HG03025 (cell line): ENCODE data around the gene NPR3.

Source experiments
- ATAC-seq: cut with Tn5 transposase; IDR thresholded peaks from one replicate; pipeline ENCODE4 v1.9.1; 2021; ENCODE audit warnings: mild to moderate bottlenecking, moderate library complexity; ENCODE audit not compliant: unreplicated experiment, low FRiP score

Gene NPR3

DNA sequence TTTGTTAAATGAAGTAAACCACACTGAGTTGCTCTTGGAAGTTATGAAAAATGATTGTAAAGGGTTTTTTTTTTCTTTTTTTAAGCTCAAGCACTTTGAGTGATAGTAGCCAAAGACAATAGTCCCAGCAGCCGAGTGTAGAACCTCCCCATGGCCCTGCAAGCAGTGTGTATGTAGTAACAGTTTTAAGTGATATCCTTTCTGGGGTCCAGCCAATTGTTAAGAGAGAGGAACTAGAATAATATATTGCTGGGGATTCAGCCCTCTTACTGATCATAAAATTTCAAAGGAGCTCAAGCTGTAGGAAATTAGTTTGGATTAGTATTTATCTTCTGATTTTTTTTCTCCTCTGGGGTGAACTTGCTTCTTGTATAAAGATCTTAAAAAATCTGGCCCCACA lies 43.2 kb downstream of the NPR3 start:
- ATAC-seq, result no peak

DNA sequence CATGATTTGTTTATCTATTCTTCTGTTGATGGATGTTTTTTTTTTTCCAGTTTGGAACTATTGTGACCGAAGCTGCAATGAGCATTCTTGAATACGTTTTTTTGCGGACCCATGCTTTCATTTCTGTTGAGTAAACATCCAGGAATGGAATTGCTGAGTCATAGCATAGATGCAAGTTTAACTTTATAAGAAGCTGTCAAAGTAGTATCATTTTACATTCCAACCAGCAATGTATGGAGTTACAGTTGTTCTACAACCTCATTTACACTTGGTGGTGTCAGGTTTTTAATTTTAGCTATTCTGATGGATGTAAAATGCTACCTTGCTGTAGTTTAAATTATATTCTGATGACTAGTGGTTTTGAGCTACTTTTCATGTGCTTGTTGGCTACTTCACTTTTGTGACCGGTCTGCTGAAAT lies 49.0 kb downstream of the NPR3 start:
- no peak for ATAC-seq

DNA sequence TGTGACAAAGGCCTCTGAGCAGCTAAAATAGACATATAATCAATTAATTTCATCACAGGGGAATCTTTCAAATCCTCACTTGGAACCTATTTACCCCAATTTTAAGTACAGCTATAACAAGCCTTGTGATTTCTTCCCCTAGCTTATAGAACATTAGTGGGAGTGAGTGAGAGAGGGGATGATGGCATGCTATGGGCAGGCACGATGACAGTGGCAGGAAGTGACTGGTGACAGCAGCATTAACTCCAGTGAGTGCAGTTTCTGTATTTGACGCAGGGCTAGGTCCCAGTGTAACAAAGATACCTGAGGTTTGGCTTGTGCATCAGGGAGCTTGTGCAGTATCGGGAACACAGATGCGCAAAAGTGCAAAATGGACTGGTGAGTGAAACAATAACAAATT lies 54.1 kb downstream of the NPR3 start:
- ATAC-seq, result no peak

DNA sequence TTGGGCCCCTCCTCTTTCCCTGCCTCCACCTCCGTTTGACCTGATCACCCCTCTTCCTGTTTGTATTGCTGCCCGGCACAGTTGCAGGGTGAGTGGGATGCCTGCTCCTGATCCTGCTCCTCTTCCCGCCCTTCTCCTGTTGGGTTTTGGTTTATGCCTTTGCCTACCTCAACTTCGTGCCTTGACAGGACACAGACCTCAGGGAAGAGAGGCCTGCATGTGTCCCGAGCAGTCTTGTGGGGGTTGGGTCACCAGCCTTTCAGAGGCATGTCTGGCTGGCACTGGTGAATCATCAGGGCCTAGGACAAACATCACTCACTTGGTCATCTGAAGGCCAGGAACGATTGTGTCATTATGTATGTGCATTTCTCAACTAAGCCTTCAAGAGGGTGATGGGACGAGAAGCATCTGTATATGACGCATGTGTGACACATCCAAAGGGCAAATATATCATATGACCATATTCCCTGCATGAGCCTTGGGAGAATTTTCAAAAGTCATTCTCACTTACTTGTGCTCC lies 56.9 kb downstream of the NPR3 start:
- ATAC-seq, result no peak

DNA sequence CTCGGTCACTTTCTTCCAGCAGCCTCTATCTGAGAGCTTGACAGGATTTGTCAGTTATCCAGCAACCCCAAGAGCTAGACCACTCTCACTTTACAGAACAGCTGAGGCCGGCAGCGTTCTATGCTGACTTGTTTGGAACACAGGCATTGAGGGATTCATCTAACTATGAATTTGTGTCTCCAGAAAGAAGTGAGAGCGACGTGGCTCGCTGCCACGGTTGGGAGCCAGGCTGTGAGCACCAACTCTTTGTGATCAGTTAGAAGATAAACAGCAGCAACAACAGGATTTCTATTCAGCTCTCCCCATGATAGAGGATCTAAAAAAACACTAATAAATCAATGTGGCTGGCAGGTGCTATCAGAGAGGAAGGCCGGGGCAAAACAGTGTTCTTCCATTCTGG lies 58.6 kb downstream of the NPR3 start:
- no peak for ATAC-seq

DNA sequence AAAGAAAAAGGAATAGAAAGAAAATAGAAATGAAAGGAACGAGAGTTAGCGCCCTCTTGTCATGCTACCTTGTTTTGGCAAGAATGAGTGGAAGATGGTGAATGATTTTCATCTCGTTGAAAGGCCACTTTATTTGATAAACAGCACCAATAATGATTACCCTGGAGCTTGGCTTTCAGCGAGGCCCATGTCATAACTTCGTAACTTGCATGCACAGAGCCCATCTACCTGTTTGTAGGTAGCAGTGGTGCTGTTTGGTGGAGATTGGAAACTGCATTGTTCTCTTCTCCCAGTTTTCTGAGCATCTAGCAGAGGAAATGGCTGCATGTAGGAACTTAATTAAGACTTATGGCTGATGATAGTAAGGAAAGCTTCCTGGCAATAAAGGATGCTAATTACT lies 59.3 kb downstream of the NPR3 start:
- no peak for ATAC-seq

DNA sequence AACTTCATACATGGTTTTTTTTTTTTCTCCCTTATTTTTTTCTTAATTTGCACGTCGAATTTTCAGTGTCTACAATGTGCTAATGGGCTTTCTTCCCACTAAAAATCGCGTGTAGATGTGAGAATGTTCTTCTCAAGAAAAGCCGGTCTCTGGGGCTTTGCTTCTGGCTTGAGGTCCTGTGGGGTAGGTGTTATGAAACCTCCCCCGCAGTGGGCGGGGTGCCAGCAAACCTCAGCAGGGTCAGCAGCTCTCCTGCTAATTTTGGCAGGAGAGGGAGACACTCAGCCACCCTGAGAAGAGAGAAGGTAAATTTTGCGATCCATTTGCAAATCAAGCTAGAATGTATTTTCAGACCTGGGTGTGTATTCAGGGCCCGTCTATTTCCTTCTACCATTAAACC lies 59.9 kb downstream of the NPR3 start:
- ATAC-seq, result no peak

DNA sequence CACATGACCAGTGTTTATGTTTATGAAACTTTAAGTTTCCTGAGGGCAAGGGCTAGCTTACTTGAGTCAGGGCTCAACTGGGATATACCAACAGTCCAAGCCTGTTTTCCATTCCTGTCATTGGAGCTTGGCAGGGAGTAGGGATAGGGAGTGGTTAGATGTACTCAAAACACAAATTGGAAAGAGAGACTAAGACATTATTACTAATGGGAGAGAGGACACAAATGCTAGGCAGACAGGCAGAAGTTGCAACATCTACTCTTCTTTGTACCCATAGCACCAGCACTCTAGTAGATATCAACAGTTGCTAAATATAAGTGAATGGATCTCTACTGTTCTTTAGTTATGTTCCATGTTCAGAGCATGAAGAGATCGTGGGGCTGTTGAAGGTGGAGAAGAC lies 62.8 kb downstream of the NPR3 start:
- ATAC-seq, result no peak

DNA sequence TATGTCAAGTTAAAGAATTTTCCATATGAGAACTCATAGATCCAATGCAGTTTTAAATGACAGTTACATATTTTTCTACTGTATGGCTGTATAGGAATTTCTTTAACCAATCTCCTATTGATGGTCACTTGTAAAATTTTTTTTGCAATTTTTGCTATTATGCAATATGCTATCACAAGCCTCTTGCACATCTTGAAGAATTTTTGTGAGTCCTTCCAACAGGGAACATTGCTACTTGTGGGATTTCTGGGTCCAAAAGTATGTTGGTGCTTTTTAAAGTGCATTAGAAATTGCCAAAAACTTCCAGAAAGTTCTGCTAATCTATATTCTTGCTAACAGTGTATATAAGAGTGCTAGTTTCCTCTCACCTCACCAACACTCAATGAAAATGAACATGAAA lies 65.1 kb downstream of the NPR3 start:
- ATAC-seq, result no peak

DNA sequence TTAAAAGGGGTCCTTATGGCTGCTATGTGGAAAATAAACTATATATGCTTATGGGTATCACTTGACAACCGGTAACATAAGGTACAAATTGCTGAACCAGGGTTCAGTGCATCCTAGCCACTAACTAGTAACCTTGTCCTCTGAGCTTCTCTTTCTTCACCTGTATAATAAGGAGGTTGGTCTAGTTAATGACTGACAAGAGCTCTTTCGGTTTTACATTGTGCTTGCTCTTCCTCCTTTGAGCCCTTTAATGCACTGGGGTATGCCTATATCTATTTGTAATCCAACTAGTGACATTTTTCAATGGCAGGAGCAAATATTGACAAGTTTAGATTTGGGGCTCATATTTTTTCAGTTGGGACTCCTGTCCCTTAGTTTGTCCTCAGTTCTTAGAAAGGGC lies 66.1 kb downstream of the NPR3 start:
- ATAC-seq, result no peak

DNA sequence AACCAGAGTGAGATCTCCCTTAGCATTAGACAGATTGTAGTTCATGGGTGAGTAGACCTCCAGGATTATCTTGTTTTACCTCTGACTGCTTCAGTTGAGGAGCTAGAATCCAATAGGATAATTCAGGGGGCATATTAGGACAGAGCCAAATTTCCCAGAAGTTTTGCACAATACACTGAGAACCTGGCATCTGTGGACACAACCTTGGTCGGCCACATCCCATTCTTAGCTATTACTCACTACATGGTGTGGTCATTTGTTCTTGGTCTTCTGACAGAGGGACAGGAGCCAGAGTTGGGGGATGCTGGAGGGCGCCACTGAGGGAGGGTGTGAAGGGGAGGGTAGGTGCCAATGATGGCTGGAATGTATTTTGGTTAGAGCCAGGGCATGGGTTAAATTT lies 66.6 kb downstream of the NPR3 start:
- ATAC-seq, result no peak

DNA sequence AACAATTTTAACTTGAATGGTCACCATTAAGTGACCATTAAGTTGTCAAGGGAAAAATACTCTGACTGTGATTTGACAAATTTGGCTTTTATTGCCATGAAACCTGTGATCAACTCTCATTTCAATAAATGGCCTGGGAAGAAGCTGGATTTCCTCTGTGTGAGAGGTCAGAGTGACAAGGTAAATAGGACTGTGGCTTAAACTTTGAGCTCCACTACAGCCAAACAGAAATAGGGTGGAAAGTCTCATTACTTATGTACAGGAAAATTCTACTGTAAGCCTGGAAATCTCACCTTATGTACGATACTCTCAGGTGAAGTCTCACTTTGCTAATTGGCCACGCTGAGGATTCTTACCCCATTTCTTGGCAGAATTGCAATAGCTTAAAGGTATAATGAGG lies 67.3 kb downstream of the NPR3 start:
- no peak for ATAC-seq

DNA sequence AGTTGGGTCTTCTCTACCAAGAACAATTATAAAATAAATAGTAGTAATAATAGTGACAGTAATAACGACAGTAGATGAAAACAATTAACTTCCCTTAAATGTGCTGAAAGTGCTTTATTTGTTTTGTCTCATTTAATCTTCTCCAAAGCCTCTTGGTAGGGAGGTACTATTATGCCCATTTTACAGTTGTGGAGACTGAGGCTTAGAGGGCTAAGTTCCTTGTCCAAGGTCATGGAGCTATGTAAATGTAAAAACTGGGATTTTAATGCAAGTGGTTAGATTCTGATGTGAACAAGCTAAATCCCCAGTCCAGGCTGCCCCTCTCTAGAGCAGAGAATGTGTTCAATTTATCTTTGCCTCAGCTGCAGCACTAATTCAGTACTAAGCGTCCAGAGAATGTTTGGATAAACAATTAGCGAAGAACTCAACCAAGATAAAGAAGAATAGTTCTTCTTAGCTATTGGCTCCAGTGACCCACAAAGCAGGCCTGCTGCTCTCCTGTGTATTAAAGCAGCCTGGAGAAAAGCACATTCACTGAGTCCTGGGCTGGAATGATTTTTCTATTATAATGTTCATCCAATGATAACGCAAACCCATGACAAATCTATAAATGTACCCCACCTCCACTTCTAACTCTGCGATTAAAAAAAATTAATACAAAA lies 68.8 kb downstream of the NPR3 start:
- no peak for ATAC-seq

DNA sequence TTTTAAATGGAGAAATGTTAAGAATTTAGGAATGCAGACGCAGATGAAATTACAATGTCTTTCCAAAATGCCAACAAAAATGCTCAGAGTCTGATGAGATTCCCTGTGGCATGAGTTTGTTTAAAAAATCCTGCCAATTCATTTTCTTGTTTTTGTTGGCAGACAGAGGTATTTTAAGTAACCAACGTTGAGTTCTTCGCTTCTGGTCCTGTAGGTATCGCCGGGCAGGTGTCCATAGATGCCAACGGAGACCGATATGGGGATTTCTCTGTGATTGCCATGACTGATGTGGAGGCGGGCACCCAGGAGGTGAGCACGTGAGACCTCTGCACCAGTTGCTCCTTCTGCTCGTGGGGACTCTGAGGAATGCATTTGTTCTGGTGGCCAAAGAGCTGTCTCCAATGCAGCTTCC lies 69.4 kb downstream of the NPR3 start:
- no peak for ATAC-seq

DNA sequence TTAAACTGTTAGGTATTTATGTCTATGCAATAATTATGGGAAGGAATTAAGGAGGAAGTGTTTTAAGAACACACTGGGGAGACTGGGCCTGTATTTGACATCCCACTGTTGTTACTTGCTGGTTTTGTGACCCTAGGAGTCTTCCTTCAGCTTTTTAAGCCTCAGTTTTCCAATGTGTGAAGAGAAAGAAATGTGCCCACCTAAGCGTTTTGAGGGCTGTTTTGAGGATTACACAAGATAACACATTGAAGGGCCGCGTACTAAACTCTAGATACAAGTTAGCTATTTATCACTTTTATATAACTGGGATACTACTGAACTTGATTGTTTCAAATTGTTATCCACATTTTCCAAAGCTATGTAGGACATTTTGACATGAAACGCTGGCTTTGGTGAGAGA lies 72.5 kb downstream of the NPR3 start:
- ATAC-seq, result no peak

DNA sequence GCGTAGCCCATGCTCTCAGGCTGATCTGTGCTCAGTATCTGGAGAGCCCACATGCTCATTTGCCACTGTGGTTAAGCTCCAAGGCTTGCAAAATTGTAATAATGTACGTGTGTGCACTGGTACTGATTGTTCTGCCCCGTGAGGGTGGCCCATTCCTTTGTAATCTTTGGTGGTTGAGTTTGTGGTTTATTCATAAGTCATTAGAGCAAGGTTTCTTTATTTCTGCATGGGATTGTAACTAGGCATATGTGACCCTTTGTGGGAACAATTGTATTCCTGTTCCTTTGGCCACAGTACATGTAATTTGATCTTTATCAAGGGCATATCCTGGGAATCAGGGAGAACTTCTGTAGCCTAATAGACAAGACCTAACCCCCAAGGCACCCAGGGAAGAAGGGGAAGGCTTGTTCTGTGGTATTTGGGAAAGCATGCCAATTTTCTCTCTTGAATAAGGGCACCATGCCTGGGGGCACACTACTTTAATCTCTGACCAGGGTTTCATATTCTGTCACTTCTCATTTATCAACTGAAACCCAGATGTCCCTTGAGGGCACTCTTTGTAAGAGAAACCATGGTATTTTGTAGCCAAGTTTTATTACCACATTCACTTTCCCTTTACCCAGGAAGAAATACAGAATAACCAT lies 74.6 kb downstream of the NPR3 start:
- ATAC-seq, result no peak

DNA sequence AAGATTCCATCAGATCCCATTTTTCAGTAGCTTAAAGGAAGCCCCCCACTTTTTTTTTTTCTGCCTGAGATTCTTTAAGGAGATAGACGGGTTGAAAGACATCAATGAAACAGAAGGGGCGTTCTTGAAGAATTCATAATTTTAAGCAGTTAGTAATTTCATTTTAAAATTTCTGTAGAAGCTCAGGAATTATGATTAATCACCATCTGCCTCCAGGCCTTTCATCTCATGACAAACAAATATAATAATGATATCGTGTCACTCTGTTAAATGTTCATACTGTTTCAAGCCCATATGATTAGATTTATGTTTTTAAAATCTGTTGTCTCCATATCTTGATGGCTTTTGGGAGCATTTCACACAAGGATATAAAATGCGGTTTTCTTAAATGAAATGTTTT lies 75.2 kb downstream of the NPR3 start:
- no peak for ATAC-seq

DNA sequence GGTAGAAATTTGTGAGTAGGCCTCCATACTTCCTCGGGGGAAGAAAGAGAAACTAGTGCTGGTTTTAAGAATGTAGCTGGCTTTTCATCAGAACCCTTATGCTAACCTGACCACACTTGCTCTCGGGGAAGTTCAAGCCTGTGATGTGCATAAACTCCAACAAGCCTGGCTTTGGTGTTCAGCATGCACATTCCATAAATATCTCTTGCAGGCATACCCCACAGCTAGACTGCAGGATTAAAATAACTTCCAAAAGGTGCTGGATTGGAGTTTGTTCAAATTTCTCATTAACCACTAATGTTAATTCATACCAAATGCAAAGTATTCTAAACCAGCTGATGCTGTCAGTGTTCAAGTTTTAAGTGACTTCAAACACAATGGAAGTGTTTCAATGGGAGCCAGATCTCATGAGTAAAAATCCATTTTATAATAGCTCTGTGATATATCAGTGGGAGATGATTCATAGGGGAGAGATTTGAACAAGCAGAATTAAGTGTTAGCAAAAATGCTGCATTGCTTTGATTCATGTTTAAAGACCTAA lies 79.4 kb downstream of the NPR3 start:
- ATAC-seq, result no peak

DNA sequence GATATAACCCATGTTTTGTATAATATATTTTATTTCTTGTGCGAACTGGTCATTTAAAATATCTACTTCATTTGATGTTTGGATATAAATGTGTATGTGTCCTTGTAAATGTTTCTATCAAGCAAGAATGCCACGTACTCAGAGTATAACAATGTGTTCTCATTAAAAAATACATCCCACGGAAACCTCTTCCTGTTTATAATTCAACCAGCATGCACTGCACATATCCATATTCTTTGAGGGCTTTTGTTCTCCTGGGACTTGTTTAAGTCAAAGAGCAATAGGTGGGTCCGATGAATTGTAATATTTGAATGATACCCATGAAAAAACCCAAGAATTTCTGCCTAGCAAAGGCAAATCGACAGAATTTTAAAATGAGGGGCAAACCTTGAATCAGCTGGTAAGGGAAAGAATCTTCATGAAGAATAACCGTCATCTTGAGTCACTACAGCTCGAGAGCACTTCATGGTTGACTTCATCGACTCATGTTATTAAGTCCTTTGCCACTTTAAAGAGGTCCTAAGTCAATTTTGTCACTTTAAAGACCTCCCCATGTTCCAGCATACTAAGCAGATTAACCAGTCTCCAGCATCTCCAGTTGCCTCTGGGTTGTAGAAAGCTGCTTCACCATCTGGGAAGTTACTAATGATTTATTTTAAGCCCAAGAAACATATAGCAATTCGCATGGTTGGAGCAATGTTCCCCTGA lies 80.6 kb downstream of the NPR3 start:
- ATAC-seq, result no peak

DNA sequence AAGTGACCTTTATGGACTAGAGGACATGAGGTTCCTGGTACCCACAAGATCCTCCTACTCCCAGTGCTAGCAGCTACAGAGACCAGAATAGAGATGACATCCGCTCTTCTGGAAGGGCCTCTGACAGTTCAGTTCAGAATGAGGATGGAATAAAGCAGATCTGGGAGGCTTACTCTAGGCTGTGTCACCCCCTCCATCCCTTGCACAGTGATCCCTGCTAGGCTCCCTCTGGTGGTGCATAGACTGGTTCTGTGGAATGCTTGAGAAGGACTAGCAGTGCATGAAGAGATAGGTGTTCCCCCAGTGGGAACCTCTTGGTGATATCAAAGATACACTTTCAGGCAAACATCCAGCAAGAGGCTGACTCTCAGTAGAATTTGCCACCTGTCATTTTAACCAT lies 83.0 kb downstream of the NPR3 start:
- no peak for ATAC-seq

DNA sequence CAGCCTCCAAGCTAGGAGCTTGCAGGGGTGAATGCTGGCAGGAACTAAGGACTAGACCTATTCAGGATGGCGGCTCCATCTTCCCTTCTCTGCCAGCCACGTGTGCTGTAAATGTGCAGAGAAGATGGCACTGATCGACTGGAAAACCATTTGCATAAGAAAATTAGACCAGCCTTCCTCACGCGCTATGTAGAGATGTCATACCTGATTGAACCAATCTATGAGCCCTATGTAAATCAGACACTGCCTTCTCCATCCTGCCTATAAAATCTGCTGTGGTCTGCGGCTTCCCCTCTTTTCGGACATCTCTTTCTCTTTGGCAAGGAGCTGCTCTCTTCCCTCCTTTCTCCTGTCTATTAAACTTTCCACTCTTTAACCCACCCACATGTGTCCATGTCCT lies 91.6 kb downstream of the NPR3 start:
- no peak for ATAC-seq

DNA sequence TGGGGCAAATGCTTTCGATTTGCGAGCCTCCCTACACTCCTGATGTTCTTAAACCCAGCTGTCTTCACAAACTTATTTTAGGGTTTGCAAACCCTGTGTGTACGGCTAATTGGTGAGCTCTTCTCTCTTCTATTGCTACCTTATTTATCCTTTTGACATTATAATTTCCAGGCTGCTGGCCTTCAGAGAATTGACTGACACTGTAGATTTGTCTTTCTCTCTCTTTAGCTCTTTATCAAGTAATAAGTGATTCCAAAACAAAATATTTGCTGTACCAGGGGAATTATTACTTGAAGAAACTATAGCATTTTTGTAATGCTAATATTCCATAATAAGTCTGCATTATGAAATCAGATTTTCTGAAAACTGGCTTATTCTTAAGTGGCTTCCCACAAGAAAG lies 92.5 kb downstream of the NPR3 start:
- no peak for ATAC-seq
